NOMO-1 (cell line): Measurements from ENCODE around the gene EFNA3.

Source experiments
- DNase-seq, 2 experiments: peaks; one replicate each; lab custom pipeline; 2025; ENCODE audit not compliant: unreplicated experiment in 2 of 2; lab: John Stamatoyannopoulos, UW

EFNA3 gene

DNA sequence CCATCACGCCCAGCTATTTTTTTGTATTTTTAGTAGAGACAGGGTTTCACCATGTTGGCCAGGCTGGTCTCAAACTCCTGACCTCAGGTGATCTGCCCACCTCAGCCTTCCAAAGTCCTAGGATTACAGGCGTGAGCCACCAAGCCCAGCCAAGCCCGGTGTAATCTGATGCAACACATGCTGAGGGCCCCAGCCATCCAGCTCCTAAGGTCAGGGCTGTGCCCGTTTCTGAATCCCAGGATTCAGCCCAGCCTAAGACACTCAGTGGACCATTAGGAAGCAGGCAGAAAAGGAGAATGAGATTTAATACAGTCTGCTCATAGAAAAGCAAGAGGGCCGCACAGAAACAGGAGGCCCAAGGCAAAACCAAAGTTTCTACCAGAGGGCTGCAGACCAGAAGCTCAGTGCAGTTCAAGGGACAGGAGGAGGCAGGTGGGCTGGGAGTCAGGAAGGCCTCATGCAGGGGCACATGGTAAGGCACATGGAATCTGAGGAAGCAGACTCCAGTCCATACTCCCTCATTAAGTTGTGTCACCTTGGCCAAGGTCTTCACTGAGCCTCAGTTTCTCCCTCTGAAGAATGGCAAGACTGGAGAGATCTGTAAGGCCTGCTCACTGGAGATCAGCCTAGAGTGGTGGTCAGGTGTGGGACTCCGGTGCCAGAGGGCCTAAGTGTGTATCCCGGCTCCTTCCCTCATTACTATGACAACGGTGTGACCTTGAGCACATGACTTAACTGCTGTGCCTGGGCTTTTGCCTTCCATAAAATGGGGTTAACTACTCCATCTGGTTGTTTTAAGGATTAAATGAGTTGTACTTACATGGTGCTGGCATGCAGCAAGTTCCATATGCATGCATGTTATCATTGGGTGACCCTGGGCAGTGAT is 29.9 kb upstream of the EFNA3 start:
- no peak for DNase-seq

DNA sequence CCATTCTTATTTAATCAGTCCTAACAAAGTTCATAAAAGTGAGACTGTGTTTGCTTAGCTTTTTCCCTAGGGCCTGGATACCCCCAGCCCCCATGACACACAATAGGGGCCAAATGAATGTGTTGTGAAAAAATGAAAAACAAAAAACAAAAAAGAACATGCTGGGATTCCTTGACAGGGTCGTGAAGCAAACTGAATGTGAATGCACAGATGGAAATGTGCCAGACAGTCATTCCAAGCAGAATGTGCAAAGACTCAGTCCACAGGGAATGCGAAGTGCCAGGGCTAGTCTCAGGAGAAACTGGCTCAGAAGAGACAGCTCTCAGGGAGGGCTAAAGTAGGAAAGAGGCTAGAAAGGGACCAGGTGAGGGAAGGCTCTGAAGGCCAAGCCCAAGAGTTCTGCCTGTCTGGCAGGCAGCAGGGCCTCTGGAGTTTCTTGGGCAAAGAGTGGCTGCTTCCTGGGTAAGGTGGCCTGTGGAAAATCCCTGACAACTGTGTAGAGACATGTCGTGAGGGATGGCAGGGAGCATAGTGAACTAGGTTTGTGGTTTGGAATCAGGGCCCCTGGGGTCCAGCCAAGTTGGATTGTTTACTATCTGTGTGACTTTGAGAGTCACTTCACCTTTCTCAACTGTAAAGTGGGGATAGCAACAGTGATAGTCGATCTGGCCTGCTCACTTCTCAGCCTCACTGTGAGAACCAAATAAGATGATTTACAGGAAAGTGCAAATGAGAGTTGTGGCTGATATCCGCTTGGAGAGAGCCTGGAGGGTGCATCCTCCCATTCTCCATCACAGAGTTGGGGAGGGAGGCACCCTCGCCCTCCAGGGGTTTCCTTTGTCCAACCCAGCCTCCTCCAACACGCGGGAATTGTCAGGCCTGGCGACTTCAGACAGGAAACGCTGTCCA is 28.7 kb upstream of the EFNA3 start:
- no peak for DNase-seq

DNA sequence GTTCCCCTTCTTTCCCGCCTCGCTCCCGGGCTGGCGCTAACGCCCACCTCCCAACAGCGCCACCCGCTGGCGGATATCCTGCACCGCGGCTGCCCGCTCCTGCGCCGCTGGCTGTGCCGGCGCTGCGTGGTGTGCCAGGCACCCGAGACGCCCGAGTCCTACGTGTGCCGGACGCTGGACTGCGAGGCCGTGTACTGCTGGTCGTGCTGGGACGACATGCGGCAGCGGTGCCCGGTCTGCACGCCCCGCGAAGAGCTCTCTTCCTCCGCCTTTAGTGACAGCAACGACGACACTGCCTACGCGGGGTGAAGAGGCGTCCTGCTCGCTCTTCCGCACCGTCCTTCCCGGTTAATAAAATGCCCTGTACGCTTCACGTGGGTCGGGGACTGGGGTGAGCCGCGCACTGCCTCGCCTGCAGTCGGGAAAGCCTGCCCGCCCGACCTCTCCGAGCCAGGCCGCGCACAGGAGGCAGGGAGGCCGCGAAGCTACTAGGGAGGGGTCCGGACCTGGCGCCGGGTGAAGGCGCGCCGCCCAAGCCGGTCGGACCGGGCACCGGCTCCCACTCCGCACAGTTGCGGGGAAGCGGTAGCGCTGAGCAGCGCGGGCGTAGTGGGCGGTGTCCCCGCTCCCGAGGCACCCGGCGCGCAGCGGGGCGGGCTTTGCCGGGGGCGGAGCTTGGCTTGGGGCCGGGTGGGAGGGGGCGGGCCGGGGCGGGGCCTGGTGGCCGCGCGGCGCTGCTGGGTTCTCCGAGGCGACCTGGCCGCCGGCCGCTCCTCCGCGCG is 27.9 kb upstream of the EFNA3 start, which contains the start of gene ADAM15:
TSS of gene ADAM15 (plus strand) at position 757 of the 782 bp plus-strand sequence. CDS start 71 bp downstream, outside the sequence.
- peak; percentile 69 to 93 for DNase-seq

DNA sequence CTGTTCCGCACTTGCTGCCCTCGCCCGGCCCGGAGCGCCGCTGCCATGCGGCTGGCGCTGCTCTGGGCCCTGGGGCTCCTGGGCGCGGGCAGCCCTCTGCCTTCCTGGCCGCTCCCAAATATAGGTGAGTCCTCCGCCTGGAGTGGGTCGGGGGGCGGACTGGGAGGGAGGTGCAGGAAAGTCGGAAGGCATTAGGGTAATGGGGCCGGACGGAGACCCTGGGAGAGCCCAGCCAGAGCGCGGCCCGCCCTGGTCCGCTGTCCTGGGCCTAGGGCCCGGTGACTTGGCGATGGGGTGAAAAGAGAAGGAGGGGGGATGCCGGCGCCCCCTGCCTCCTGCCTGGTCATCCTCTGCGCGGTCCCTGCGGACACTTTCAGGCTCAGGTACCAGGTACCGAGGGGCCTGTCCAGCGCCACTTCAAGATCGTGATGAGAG is 27.3 kb upstream of the EFNA3 start:
- DNase-seq: no peak

DNA sequence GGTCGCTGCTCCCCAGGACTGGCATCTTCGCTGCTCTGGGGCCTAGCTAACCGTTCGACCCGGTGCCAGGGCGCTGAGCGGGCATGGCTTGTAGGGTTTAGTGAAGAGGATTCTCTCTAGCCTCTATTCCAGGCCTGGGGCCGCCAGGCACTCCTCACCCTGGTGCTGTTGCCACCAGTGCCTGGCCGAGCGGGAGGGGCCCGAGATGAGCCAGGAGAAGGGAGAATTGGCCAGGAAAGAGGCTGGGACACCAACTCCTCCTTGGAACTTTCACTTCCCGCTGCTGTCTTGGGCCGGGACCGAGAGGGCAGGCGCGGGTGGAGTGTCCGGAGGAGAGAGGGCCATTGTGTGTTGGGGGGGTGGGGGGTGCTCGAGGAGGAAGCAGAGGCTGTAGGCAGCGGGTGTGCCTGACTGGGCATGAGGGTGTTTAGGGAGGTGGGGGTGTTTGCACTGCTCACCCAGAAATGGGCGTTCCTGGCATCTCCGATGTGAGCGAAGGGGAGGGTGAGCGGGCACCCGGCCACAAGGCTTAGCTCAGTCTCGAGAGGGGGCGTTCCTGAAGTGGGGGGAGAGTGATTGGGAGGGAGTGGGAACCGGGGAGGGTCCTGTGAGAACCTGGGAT is 26.7 kb upstream of the EFNA3 start:
- peak in 1 of 2 experiments; percentile 23 for DNase-seq

DNA sequence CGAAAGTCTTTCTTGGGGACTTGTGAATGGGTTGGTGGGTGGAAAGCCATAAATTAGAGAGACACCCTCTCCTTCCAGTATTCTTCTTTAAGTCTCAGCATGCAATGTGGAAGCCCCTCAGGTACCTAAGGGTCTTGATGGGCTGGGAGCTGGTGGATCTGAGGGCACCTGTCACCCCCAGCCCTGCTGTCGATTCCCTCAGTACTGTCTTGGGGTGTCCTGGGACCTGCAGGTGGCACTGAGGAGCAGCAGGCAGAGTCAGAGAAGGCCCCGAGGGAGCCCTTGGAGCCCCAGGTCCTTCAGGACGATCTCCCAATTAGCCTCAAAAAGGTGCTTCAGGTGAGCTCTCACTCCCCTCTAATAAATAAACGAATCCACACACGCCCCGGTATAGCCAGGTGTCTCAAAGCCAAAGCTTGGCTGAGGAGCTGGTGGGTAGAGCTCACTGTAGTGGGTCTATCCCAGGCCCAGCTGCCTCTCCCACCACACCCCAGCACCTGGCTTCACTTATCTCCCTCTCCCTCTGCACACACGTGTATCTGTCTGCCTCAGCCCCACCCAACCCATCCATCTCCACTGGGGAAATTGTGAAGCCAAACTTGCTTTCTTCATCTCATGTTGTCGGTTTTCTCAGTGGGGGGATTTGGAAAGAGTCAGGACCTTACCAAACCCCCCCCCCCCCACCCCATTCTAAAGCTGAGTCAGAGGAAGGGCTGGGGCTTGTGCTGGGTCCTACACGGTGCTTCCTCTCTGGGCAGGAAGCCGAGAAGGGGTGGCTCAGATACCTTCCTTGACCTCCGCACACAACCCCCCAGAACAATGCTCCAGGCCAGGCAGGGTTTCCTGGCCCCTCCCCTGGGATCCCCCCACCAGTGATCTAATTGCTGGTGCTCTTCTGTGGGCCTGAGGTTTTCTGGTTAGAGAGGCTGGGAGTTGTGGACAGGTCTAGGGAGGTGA is 25.9 kb upstream of the EFNA3 start:
- DNase-seq: peak in 1 of 2 experiments; percentile 18

DNA sequence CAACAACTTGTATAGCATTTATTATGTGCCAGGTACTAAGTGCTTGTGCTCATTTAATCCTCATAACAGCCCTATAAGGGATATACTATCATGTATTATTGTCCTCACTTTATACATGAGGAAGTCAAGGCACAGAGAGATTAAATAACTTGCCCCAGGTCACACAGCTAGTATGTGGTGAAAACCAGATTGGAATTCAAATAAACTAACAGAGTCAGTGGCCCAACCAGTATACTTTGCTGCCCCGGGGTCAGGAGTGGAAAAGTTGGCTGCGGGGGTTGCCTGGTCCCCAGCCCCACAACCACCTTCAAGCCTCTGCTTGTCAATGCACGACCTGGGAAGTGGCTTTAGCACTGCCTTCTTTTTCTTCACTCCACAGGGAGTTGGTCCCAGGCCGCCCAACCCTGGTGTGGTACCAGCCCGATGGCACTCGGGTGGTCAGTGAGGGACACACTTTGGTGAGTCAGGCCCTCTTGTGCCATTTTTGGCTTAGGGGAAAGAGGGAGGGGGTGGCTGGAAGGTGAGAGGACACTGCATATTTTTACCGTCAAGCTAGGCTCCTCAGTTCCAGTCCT is 25.0 kb upstream of the EFNA3 start:
- no peak for DNase-seq

DNA sequence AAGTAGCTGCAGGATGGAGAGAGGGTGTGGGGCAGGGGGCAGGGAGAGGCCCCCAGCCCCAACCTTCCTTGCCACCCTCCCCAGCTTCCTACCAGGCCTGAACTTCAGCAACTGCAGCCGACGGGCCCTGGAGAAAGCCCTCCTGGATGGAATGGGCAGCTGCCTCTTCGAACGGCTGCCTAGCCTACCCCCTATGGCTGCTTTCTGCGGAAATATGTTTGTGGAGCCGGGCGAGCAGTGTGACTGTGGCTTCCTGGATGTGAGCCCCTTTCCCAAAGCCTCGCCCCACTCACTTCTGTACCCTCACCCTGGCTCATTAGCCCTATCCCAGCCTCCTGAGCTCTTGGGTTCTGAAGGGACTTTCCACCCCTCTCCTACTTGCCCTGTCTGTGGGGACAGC is 21.5 kb upstream of the EFNA3 start:
- DNase-seq: no peak

DNA sequence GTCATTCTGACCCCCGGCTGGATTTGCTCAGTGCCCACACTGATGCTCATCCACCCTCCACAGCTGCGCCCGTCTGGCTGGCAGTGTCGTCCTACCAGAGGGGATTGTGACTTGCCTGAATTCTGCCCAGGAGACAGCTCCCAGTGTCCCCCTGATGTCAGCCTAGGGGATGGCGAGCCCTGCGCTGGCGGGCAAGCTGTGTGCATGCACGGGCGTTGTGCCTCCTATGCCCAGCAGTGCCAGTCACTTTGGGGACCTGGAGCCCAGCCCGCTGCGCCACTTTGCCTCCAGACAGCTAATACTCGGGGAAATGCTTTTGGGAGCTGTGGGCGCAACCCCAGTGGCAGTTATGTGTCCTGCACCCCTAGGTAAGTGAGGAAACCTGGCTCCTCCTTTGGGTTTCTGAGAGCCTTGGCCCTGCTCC is 20.8 kb upstream of the EFNA3 start:
- DNase-seq: no peak

DNA sequence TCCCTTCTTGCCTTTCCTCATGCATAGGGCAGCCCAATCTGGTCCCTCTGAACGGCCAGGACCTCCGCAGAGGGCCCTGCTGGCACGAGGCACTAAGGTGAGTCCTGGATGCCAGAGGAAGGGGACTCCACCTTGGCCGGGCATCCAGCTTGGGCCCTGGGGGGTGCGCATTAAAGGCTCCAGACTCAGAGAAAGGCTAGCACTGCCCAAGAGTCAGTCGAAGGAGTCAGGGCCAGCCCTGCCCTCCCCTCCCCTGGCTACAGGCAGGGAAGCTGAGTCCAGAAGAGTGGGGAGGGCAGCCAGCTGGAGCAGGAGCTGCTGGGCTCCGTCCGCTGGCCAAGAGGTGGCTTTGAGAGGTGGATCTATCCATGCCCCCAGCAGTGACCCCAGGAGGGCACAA is 17.9 kb upstream of the EFNA3 start:
- DNase-seq: no peak

DNA sequence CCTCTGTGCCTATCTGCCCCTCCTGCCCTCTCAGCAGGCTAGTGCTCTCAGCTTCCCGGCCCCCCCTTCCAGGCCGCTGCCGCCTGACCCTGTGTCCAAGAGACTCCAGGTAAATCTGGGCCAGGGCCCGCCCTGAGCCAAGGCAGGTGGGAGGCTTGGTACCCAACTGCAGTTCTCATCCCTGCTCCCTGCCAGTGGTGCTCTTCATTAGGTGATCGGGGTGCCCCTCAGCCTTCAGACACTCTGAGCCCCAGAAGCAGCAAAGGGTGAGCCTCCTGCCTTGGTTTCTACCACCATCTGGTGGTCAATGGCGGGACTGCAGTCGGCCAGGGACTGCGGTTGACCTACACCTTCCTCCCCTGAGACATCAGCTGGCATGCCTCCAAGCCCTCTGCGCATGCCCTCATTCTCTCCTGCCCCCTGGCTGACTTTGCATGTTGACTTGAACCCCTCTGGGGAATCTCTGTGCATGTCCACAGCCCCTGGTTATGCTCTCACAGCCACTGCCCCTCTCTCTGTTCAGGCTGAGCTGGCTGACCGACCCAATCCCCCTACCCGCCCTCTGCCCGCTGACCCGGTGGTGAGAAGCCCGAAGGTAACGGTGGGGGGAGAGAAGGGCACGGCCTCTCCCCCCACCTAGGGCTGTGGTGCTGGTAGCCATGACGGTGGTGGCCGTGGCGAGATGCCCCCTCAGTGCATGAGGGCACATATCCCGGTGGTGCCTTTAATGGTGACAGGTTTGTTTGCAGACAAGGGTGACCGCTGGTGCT is 17.1 kb upstream of the EFNA3 start:
- DNase-seq: peak; percentile 63 to 78

DNA sequence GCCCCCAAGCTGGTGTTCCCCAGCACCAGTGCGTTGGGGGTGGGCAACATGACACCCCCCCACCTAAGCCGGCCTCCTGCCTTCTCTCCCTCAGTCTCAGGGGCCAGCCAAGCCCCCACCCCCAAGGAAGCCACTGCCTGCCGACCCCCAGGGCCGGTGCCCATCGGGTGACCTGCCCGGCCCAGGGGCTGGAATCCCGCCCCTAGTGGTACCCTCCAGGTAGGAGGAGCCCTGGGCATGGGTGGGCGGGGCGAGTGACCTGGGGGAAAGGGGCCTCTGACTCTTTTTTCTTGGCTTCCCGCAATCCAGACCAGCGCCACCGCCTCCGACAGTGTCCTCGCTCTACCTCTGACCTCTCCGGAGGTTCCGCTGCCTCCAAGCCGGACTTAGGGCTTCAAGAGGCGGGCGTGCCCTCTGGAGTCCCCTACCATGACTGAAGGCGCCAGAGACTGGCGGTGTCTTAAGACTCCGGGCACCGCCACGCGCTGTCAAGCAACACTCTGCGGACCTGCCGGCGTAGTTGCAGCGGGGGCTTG is 16.4 kb upstream of the EFNA3 start:
- no peak for DNase-seq

DNA sequence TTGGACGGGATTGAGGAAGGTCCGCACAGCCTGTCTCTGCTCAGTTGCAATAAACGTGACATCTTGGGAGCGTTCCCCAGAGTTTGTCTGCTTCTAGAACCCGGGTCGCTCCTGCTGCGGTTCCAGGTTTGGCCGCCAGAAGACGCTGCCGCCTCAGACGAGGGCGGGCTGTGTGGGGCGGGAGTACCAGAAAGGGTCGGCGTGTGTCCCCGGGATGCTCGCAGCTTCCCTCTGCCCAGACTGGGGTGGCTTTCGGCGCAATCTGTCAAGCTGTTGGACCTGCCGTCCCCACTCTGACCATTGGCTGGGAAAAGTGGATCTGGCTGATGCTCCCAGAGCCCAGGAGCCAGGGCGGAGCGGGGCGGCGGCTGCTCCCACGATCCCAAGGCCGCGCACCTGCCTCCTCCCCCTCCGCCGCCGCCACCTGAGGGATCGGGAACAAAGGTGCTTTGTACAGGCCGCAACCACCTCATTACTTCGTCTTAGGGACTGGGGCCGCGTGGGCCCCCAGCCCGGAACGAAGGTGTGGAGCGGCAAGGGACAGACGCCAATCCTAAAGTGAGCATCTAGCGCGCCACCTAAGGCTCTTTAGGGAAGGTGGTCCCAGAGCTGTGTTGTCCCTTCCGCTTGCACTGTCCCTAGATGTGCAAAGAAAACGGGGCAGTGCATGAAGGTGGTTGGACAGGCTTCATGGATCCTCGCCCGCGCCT is 15.8 kb upstream of the EFNA3 start:
- DNase-seq: peak; percentile 36 to 37

DNA sequence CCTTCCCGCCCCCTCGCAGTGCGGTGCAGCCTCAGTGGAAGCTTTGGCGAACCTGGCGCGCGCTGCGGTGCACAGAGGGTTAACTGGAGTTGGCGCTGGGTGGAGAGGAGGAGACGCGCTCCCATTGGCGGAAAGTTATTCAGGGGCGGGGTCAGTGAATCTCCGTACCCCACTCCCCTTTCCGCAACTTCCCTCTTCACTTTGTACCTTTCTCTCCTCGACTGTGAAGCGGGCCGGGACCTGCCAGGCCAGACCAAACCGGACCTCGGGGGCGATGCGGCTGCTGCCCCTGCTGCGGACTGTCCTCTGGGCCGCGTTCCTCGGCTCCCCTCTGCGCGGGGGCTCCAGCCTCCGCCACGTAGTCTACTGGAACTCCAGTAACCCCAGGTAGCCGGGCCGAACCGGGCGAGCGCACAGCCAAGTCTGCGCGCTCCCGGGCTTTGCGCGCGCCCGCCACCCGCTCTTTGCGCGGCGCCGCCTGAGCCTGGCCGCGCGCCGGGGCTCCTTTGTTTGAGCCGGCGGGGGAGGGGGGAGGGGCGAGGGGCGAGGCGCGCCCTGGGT is 15.0 kb upstream of the EFNA3 start, which contains the start of gene EFNA4:
TSS of gene EFNA4 (plus strand) at position 191 of the 561 bp plus-strand sequence. CDS start at position 275, 84 bp downstream.
- peak; percentile 93 to 94 for DNase-seq

DNA sequence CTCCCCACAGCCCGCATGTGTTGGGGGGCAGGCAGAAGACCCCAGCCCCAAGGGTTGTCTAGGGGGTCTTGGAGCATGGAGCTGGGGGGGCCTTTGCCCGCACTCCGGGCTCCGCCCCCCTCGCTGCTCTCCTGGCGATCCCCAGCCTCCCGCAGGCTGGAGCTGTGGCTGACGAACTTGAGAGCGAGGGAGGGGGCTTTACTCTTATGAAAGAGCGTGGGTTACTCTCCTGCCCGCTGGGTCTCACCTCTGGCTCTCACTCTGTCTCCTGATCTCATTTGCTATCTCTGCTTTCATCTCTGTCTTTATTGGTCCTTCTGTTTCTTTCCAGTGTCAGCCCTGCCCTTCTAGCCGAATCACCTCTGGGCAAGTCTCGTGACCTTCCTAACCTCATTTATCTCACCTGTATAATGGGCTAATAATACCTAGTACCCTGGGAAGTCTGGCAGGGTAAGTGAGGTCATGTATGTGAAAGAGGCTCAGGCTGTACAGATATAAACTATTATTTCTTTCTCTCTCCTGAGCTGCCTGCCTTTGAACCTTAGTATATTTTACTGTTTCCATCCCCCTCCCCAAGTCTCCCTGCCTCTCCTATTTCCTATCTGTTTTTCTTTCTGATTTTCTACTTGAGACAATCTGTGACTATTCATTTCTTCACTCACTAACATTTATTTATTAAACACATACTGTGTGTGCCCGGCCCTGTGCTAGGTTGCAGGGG is 14.4 kb upstream of the EFNA3 start:
- DNase-seq: no peak

DNA sequence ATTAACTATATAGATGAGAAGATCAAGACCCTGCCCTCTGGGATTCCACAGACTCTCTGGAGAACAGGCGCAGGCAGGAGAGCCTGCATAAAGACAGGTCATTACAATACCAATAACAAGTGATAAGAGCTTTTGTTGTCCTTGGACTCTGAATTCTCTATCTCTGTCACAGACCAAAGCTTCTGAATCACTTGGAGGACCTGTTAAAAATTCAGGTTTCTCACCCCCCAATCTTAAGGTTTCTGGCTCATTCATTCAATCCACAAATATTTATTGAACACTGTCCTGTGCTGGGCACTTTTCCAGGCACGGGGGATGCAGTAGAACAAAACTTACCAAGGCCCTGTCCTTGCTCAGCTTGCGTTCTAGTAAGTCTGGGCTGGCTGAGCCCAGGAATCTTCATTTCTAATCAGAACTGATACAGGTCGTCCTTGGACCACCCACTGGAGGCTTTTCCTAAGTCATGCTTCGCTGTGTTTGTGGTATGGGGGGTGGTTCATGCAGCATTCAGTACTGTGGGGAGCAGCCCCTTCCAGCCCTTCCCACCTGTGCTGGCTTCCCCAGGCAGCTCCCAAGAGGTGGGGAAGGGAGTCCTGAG is 13.7 kb upstream of the EFNA3 start:
- DNase-seq: no peak
